ENCODE results near the gene CNTNAP5.

GRCh38 chr2:124913868-124914267, 888.8 kb downstream of the CNTNAP5 start:
- TF ChIP-seq CTCF (IDR thresholded peaks at IDR 0.05), result no peak
- TF ChIP-seq EP300 (IDR thresholded peaks at IDR 0.05), result no peak
- TF ChIP-seq POLR2A (IDR thresholded peaks at IDR 0.05; ENCODE audit: low read depth), result no peak

Data from esophagus muscularis mucosa (tissue), 4 donors.